Stimulated activated CD4-positive, alpha-beta T cell treated with anti-CD3 and anti-CD28 coated beads, TNF-alpha, amount 100 ng/mL, for 48 hours (primary cell): ENCODE measurements around the gene OPCML.

Source experiments
- DNase-seq, 3 donors: peaks; one replicate each; pipeline ENCODE4 v3.0.0-alpha.2; 2020; ENCODE audit warnings: low read depth in 3 of 3

The OPCML gene

DNA sequence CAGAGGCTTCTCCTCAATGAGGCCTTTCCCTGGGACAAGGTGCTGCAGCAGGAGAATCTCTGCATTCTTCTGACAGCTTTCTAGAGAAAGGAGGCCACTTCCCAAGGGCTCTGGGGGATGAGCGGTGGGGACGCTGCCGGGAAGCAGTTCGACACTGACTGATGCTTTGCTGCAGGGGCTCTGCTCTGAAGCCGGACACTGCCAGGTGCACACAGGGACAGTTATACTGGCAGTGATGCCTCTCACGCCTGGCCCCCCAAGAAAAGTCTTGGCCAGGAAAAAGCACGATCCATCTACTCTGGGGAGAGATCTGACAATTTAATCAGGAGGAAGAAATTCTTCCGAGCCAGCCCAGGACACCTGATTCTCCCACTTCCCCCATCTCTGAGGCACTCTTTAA is 456.9 kb downstream of the OPCML start:
- DNase-seq: no peak

DNA sequence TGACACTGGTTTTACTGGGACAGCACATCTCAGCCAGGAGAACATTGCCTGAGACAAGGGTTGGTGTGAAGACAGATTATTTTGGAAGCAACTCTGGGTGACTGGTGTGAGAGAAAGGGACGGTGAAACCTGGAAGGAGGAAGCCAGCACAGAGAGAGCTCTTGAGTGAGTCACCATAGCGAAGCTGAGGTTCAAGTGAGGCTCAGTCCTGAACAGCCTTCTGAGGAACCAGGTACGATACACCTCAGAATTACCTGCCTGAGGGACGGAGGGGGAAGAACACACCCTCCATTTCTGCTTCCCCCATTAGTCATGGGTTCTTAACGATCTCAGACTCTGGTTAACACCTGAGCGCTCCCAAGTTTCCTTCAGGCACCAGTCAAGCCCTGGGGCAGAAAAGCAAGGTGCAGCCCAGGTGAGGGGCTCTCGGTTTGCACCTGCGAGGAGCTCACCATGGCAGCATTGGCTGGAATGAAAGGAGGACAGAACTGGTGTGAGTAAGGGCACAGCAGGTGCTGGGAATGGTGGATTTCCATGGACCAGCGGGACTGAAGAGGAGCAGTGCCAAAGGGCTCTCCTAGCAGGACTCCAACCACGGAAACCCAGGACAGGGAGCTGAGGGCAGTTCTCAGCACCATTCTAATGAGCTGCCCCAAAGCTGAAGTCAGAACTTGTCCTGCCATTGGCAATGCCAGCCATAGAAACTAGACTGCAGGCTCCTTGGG is 459.3 kb downstream of the OPCML start:
- no peak for DNase-seq

DNA sequence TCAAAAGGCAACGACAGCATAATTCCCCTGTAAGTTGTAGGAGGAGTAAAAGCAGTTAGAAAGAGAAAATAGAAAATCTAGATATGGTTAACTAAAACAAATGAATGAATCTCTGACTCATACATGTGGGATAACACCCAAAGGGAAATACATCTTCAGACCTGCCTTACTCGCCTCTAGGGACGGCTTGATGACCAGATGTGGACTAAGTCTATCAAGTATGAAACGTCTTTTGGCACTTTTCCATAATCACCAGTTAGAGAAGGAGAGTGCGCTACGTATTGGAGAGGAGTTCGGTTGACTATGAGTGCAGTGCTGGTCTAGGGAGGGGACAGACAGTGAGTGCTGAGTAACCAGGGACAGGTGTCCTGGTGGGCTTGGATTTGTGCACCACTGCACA is 459.9 kb downstream of the OPCML start:
- no peak for DNase-seq

DNA sequence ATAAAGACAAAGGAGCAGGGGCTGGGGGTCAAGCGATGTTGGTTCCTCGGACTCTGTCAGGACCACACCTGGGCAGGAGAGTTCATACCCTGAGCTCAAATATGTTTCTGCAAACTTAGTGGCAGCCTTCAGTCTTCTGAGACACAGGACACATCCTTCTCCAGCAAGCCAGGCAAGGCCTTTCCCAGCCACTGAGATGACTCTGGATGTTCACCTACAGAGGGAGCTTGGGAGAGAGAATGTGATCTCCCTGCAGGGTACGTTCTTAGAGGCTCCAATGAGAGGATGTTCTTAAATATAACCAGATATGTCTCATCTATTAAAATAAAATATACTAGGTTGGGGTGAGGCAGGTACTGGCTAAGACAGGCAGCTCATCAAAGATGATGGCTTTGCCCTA is 461.5 kb downstream of the OPCML start:
- DNase-seq: no peak

DNA sequence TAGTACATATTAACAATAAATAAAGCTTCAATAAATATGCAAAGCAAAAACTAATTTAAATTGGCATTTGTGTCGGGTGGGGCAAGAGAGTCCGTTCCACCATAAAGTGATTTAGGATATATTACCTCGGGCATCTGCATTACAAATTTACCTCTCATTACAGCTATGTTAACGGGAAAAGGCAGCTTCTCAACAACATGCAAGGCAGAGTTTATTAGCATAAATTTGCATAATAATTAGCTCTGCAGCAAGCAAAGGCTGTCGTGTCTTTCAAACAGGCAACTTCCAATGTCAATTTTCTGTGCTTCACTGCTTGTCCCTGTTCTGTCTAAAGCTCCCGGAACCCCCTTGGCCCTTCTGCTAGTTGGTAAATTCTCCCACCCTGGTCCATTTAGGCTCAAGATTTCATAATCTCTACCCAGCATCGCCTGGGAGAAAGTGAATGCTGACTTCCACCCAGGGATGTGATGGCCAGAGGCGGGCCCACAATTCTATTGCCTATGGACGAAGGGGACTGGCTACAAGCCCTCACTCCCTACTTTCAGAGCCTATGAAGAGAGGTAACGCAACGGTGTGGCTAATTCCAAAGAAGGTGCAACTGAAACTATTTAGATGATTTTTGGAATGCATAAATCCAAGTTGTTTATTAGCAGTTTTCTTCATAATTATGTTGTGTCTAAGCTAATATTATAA is 462.1 kb downstream of the OPCML start:
- DNase-seq: no peak

DNA sequence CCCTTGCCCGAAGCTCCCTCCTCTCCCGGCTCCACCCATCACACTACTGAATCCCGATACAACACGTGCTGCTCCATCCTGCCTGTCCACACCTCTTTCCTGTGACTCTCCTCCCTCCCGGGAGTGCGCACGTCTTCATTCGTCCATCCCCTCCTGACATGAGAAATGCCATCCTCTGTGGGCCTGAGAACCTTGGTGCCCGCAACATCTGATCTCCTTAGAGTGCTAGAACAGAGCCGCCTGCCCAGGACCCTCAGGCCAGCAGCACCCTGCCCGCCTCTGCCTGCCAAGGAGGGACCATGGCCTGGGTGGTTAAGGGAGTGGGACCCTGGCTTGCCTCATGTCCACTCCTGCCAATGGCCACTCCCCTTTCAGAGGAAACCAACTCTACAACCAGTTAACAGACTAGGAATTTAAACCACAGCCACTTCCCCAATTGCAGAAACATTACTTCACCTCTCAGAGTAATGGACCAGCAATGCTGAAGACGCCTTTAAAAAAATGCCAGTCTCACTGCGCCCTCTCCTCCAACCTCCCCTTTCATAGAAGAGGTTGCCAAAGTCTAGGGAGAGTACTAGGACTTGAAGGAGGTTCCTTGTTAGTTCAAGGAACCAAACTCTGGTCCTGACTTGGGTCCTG is 466.3 kb downstream of the OPCML start:
- DNase-seq: no peak

DNA sequence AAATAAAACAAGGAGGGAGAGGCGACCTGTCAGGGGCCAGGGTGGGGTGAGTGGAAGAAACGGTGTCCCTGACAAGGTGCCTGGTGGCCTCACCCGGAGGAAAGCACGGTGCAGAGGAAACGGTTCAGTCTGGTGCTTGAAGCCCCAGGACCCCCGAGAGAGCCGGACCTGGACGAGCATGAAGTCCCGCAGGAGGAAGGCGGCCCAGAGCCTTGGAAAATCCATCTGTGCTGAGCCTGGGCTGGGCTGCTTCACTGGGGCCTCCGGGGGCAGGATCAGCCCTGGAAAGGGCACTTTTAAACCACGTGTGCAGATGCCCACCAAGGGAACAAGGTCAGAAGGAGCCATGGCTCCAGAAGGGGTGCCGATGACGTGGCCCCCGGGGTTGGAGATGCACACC is 467.3 kb downstream of the OPCML start:
- DNase-seq: no peak

DNA sequence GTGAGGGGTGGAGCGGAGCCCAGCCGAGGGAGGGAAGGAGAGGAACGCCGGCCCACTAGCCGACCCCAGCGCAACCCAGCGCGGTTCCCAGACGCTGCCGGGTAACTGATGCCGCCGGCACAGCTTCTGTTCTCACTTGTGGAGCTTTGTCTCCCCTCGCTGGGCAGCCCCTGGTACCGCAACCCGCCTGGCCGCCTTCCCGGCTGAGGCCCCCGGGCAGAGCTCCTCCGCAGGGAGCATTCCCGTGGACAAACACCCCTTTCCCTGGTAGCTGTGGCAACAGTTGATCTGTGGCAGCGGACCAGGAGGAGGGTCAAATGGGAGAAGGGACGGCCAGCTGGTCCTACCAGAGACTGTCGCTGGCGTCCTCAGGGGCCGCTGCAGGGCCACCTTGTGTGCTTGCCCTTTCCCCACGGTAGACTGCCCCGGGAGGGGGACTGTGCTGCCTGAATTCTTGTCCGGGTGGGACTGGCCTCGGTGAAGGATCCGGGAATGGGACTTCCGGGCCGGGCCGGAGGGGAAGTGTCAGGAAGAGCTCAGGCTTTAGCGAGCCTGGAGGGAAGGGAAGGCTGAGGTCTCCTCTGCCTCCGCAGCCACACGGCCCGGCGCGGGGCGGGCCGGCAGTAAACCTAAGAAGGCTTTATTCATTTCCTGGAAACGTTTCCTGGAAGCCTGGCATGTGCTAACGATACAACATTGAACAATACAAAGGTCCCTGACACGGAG is 468.0 kb downstream of the OPCML start:
- DNase-seq: no peak

DNA sequence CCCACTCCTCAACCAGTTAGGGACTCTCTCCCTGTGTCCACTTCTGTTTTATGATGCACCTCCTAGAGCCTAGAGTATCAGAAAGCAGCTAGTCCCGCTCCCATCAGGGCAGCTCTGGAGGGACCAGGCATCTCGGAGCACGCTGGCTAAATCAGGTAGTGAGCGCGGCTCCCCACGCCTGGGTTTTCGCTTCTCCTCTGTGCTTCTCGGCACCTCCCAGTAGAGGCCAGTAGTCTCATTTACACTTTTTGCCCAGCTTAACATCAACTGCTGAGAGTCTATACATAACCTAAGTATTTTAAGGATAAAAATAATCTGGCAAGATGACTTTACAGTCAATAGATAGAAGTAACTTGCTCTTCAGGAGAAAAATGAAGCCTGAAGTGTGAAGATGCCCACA is 473.8 kb downstream of the OPCML start:
- no peak for DNase-seq

DNA sequence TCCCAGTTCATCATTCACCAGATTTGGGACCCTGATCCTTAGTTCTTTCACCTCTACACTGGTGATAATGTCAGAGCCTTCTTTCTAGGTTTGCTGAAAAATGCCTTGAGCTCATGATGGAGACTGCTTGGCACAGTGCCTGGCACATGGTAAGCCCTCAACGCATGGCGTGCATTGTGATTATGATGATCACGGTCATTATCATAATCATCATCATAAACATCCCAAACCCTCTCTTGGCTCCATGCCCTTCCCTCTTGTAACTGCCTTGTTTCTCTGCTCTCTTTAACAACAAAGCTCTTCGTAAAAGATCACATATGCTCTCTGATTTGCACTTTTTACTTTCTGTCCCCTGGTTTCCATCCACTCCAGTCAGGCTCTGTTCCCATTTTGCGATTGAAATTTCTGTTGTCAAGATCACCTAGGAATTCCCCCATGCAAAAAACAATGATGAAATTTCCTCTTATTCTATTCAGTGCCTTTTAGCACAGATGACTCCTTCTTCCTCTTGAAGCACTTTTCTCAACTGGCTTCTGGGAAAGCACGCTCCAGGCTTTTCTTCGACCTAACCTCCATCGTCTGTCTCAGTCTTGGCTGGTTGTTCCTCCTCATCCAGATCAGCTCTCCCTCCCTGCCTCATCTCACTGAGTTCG is 479.1 kb downstream of the OPCML start:
- no peak for DNase-seq

DNA sequence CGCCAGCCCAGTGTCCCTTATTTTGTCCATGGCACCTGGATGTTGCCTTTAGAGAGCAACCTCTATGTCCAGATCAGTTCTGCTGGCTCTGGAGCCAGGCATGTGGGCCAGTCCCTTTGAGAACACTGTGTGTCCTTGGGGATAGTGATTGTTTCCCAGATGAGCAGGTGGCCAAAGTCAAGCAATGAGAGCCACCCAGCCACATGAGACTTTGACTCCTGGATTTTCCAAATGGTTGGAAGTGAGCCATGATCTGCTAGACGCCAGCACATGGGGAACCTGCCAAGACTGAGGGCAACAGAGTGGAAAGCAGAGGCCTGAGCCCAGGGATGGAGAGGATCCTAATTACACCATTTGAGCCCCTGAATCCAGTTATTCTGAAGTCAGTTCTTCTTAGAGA is 479.8 kb downstream of the OPCML start:
- DNase-seq: no peak

DNA sequence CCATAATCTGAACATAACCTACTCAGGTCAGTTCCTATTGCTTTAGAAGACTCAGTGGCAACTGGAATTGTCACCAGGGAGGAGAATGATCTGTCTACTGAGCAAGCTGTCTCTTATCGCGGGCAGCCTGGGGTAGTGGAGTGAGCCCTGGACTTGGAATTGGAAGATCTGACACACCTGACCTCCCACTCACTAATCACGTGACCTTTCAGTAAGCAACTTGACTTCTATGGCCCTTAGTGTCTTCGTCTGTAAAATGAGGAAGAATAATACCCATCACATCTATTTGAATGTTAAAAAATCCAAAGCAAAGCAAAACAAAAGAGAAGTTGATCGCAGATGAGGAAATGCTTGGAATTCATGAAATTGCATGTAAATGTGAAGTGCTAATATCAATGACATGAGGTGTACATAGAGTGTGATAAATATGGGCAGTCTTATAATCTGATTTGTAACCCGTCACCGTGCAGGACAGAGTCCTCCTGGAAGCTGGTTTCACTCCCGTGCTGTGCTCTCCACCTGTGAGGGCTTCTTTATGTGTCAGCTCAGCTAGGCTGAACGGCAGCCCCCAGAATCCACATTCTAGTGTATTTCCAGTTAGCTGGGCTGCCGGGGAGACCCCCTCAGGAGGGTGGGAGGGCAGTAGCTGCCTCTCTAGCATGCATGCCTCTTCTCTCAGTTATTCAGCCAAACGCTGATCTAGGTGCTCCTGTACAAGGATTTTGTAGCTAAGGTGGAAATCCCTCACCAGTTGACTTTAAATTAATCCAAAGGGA is 482.9 kb downstream of the OPCML start:
- no peak for DNase-seq

DNA sequence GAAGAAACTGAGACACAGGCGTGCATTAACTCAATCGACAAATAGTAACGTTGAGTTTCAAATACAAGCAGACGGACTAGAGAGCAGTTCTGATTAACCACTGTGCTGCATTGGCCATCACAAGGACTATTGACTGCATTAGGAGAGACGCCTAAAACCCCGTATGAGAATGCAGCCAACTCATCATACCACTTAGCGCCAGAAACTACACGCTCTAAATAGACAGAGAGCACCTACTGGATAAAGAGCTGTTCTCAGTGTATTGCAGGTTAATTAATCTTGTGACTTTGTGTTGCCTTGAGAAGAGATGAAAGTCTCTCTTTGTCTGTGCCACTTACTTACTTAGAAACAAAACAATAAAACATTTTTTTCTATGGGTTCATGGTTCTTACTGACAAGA is 484.0 kb downstream of the OPCML start:
- DNase-seq: no peak

DNA sequence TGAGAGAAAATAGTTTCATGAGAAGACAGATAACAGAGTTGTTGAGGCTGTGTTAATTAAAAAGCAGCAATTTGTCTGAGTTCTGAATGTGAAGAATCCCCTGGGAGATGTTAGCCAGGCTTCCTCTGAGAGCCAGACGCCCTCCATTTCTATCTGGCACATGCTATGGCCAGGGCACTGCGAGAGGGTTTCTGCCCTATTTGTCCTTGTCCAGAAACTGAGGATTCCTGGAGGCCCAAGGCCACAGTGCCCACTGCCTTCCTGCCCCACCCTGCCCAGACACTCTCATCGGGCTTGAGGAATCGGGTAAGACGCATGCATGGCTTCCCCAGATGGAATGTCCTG is 484.6 kb downstream of the OPCML start:
- no peak for DNase-seq

DNA sequence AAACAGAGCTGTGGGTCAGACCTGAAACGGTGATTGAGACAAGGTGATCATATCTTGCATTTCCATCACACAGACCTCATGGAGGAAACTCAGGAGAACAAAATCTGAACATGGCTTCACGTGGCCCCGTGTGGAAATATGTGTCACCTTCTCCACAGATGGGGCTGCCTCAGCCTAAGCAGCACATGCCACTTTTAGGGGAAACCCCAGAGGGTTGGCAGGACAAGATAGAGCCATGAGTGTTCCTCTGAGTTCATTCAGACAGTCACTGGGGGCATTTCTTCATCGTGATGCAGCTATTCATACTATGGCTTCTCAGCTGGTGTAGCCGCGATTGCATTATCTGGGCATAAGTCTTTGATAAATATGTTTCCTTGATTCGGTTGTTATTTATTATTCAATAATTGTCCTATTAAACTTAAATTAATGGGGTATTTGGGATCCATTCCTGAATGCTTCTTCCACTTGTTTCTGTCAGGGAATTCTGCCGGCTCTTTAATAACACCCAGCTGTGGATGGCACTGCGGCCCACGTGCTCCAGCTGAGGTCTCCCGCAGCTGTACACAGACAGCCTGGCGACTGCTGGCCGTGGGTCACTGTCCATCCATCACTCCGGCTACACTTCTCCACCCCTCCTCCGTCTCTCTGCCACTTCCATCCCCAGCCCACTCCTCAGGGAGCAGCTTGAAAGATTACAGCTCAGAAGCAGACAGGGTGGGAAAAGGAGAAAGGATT is 485.1 kb downstream of the OPCML start:
- no peak for DNase-seq

DNA sequence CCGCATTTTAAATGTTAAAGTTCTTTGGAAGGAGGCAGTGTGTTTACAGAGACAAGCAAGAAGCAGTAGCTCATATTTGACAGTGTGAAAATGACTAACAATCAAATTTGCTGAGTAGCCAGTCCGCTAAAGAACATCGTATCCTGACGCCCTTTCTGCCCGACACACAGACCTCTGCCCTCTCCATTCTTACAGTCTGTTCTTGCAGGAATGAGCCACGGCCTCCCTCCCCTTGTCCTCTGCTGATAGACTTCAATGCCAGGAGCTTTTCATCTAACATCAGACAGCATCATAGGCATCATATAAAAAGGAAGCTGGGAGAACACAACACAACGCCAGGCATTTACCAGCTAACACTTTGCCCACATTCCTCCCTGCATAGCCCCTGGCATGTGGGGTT is 486.0 kb downstream of the OPCML start:
- no peak for DNase-seq

DNA sequence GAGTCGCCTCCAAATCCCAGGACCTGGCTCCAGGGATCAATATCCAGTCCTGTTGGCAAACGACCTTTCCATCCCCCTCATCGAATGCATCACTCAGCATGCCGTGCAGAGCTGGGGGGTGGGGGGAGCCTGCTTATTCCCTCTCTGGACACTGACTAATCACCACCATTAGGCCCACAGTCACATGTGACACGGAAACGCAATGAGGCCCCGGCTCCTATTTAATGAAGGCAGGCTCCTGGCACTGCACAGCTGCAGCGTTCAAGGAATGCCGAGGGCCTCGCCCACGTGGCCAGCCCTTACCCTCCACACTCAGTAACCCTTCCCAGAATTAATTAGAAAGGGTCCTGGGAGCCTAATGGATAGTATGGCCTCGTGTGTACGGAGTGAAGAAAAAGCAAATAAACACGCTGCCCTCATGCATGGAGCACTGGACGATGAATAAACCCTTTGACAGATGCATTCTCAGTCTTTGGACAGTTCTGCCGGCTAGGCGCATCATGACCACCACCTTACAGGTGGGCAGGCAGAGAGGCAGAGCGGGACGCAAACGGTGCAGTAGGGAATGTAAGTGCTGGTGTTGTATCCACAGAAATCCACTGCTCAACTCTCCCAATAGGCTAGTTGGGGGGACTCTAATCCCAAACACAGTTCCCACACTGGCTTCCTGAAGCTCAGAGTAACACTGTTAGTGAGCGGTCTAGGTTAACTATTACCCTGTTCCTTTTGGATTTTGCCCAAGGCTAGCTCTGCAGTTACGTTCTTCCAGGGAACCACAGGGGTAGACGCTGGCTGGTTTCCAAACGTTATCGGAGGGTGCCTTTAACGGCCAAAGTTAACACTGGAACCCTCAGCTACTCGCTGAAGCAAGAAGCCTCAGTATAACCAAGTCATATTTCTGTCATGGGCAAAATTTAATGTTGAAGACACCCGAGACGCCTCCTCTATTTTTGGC is 490.1 kb downstream of the OPCML start:
- no peak for DNase-seq

DNA sequence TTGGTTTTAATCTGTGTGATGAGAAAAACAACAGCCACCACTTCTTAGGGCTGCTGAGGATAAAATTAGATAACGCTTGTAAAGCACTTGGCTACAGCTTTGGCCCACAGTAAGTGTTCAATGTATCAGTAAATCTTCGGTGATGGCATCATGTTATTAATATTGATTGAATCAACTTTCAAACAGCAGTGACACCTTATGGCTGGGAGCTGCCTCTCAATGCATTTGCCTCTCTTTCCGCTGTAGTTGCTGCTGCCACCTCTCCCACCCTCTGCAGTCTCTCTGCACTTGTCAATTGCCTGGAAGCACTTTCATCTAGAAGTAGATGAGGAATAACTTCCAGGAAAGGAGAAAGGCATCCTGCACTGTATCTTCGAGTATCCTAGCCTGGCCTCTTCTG is 491.1 kb downstream of the OPCML start:
- DNase-seq: no peak

DNA sequence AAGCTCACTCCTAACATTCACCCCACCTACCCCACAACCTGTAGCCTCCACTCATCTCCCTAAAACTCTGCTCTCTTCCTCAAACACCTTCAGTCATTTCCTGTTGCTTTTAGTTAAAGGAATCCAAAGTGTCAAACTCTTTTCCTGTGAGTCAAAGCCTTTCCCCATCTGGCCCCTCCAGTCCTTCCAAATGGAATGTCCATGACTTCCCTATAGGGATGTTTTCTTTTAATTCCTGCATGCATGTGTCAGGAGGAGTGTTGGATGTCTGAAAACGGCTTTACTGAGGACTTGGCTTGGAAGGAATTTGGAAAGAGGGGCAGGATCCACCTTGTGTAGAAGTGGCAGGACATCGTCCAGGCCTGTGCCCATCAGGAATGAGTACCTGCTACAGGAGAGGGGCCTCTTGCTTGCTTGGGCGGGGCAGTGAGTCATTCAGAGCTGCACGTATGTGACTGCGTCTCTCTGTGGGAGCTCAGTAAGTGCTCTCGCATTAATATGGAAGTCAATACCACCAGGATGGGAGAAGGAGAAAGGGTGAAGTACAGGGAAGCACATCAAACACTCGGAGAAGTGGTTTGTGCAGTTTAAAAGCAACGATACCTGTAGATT is 491.9 kb downstream of the OPCML start:
- DNase-seq: no peak
